Mesendoderm (in vitro differentiated cells): ENCODE data around the gene KCTD19.

Experiments
- DNase-seq: peaks from one replicate; pipeline ENCODE4 v3.0.0; 2013
- H2AK5ac ChIP-seq: 2 replicates; pipeline ENCODE4 v1.6.1; 2013; ENCODE audit warnings: low read length, inconsistent platforms
- H2BK120ac ChIP-seq: 2 replicates; pipeline ENCODE4 v1.6.1; 2013; ENCODE audit warnings: low read depth, mild to moderate bottlenecking, low read length, moderate library complexity, mixed read lengths
- H2BK15ac ChIP-seq: replicated peaks from 2 replicates; pipeline ENCODE4 v1.6.1; 2013; ENCODE audit warnings: low read depth, mild to moderate bottlenecking, moderate library complexity
- H2BK5ac ChIP-seq: 2 replicates; pipeline ENCODE4 v1.6.1; 2013; ENCODE audit warnings: low read length, inconsistent platforms
- H3K18ac ChIP-seq: 2 replicates; pipeline ENCODE4 v1.6.1; 2013; ENCODE audit warnings: mild to moderate bottlenecking, low read length, mixed read lengths
- H3K23ac ChIP-seq: one replicate; pipeline ENCODE4 v1.6.1; 2013; ENCODE audit warnings: low read length
- H3K27ac ChIP-seq: 2 replicates; pipeline ENCODE4 v1.5.1; 2013; ENCODE audit warnings: low read depth, mild to moderate bottlenecking, inconsistent platforms, low read length, moderate library complexity
- H3K27me3 ChIP-seq: 2 replicates; pipeline ENCODE4 v1.6.1; 2013; ENCODE audit warnings: low read length, control low read depth, mild to moderate bottlenecking, inconsistent platforms; ENCODE audit not compliant: insufficient read depth, poor library complexity
- H3K36me3 ChIP-seq: 2 replicates; pipeline ENCODE4 v1.6.1; 2013; ENCODE audit warnings: low read length, inconsistent platforms; ENCODE audit not compliant: control insufficient read depth, insufficient read depth
- H3K4ac ChIP-seq: one replicate; pipeline ENCODE4 v1.6.1; 2013; ENCODE audit warnings: low read depth, mild to moderate bottlenecking, low read length, moderate library complexity
- H3K4me1 ChIP-seq: 2 replicates; pipeline ENCODE4 v1.6.1; 2013; ENCODE audit warnings: low read depth, low read length, inconsistent platforms; ENCODE audit not compliant: control insufficient read depth
- H3K4me2 ChIP-seq: 2 replicates; pipeline ENCODE4 v1.6.1; 2013; ENCODE audit warnings: low read length
- H3K4me3 ChIP-seq: 2 replicates; pipeline ENCODE4 v1.5.1; 2013; ENCODE audit warnings: mild to moderate bottlenecking, low read length
- H3K56ac ChIP-seq: one replicate; pipeline ENCODE4 v1.6.1; 2013; ENCODE audit warnings: low read length
- H3K79me1 ChIP-seq: 2 replicates; pipeline ENCODE4 v1.6.1; 2013; ENCODE audit warnings: low read length, inconsistent platforms
- H3K79me2 ChIP-seq: 2 replicates; pipeline ENCODE4 v1.6.1; 2013; ENCODE audit warnings: mild to moderate bottlenecking, low read length; ENCODE audit not compliant: control insufficient read depth, insufficient read depth
- H3K9ac ChIP-seq: 2 replicates; pipeline ENCODE4 v1.6.1; 2013; ENCODE audit warnings: low read length, inconsistent platforms
- H4K5ac ChIP-seq: one replicate; pipeline ENCODE4 v1.6.1; 2013; ENCODE audit warnings: low read length
- H4K8ac ChIP-seq: one replicate; pipeline ENCODE4 v1.6.1; 2013; ENCODE audit warnings: low read depth, mild to moderate bottlenecking, control low read depth, low read length, moderate library complexity
- WGBS: extraction: QIAGEN DNeasy Blood & Tissue Kit; methylation state at CpG from one replicate; pipeline ENCODE4 v1.1.7; 2013; ENCODE audit warnings: low lambda C conversion rate, missing lambda C conversion rate; ENCODE audit not compliant: insufficient coverage; ENCODE audit errors: extremely low coverage; 5-methylcytosine and 5-hydroxymethylcytosine counted together

Gene KCTD19

DNA sequence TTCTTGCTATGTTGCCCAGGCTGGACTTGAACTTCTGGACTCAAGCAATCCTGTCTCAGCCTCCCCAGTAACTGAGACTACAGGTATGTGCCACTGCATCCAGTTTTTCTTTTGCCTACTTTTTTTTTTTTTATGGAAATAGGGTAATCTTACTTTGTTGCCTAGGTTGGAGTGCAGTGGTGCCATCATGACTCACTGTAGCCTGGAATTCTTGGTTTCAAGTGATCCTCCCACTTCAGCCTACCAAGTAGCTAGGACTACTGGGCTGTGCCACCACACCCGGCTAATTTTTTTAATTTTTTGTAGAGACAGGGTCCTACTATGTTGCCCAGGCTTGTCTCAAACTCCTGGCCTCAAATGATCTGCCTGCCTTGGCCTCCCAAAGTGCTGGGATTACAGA is 10.1 kb upstream of the KCTD19 start:
- no CpG with 5 or more reads among the region's 1 CpG for WGBS
- no peak for DNase-seq

DNA sequence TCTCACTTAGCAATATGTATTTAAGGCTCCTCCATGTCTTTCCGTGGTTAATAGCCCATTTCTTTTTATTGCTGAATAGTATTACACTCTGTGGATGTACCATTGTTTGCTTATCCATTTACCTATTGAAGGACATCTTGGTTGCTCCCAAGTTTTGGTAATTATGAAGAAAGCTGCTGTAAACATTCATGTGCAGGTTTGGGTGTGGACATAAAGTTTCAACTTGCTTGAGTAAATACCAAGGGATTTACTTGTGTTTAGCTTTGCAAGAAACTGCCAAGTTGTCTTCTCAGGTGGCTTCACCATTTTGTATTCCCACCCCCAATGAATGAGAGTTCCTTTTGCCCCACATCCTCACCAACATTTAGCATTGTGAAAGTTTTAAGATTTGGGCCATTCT is 9.6 kb upstream of the KCTD19 start:
- no peaks in the 10 kb centered on the region for H3K27me3 ChIP-seq
- H3K79me1 ChIP-seq: no peaks in the 10 kb centered on the region
- no CpG with 5 or more reads among the region's 1 CpG for WGBS

More for the DNA sequence above, 10.1 kb upstream of the KCTD19 start:
- no peak overlapping the region for H3K23ac ChIP-seq
- H3K36me3 ChIP-seq: no peaks in the 10 kb centered on the region
- no peak overlapping the region for H4K8ac ChIP-seq
- no peak overlapping the region for H4K5ac ChIP-seq
- no peaks in the 10 kb centered on the region for H3K79me1 ChIP-seq
- H3K79me2 ChIP-seq: no peaks in the 10 kb centered on the region
- no peak overlapping the region for H2BK120ac ChIP-seq
- H3K27me3 ChIP-seq: no peaks in the 10 kb centered on the region
- H3K4me2 ChIP-seq: no peak overlapping the region
- no peaks in the 10 kb centered on the region for H3K4me1 ChIP-seq
- H3K9ac ChIP-seq: no peak overlapping the region
- no peak overlapping the region for H2BK15ac ChIP-seq
- no peak overlapping the region for H2AK5ac ChIP-seq
- H3K27ac ChIP-seq: no peak overlapping the region
- no peak overlapping the region for H3K56ac ChIP-seq
- no peak overlapping the region for H3K4ac ChIP-seq
- H2BK5ac ChIP-seq: no peak overlapping the region
- no peak overlapping the region for H3K18ac ChIP-seq
- no peak overlapping the region for H3K4me3 ChIP-seq

DNA sequence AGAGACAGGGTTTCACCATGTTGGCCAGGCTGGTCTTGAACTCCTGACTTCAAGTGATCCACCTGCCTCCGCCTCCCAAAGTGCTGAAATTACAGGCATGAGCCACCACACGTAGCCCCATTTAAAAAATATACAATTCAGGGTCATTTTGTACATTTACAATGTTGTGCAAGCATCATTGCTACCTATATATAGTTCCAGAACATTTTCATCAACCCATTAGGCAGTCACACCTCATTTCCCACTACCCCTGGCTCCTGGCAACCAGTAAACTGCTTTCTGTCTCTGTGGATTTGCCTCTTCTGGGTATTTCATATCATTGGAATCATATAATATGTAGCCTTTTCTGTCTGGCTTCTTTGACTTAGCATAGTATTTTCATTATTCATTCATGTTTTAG is 6.8 kb upstream of the KCTD19 start:
- Histone ChIP-seq H2BK15ac (no peak overlapping the region), H3K79me1 (no peaks in the 10 kb centered on the region), H4K8ac (no peak overlapping the region)

More for the DNA sequence above, 9.6 kb upstream of the KCTD19 start:
- Histone ChIP-seq H4K5ac (no peak overlapping the region), H3K4me1 (no peaks in the 10 kb centered on the region), H2BK15ac (no peak overlapping the region), H3K4me2 (no peak overlapping the region), H2BK120ac (no peak overlapping the region), H3K27ac (no peak overlapping the region), H3K56ac (no peak overlapping the region), H3K23ac (no peak overlapping the region), H3K9ac (no peak overlapping the region), H2AK5ac (no peak overlapping the region), H3K79me2 (no peaks in the 10 kb centered on the region), H3K4me3 (no peak overlapping the region), H3K36me3 (no peaks in the 10 kb centered on the region), H2BK5ac (no peak overlapping the region), H3K18ac (no peak overlapping the region), H3K4ac (no peak overlapping the region), H4K8ac (no peak overlapping the region)
- DNase-seq: no peak

DNA sequence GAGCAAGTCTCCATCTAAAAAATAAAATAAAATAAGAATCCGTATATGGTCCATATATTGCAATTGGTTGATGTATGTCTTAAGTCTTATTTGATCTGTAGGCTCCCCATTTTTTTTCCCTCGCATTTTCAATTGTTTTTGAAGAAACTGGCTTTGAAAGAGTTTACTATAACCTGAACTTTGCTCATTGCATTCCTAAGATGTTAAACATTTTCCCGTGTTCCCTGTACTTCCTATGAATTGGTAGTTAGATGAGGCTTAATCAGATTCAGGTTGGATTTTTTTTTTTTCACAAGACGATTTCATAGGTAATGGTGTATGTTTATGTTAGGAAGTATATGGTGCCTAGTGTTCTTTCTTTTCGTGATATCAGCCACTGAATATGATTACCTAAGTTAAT is 3.4 kb upstream of the KCTD19 start:
- no peak overlapping the region for H2AK5ac ChIP-seq
- H3K36me3 ChIP-seq: no peaks in the 10 kb centered on the region
- H3K79me2 ChIP-seq: no peaks in the 10 kb centered on the region
- H3K4me2 ChIP-seq: no peak overlapping the region
- H4K8ac ChIP-seq: no peak overlapping the region
- H2BK120ac ChIP-seq: no peak overlapping the region
- no peaks in the 10 kb centered on the region for H3K79me1 ChIP-seq
- no CpG with 5 or more reads among the region's 5 CpGs for WGBS
- DNase-seq: no peak
- no peak overlapping the region for H3K9ac ChIP-seq
- no peaks in the 10 kb centered on the region for H3K4me1 ChIP-seq
- H2BK15ac ChIP-seq: no peak overlapping the region
- no peaks in the 10 kb centered on the region for H3K27me3 ChIP-seq
- H3K4me3 ChIP-seq: no peak overlapping the region
- H3K18ac ChIP-seq: no peak overlapping the region
- H2BK5ac ChIP-seq: no peak overlapping the region
- H3K23ac ChIP-seq: no peak overlapping the region
- H3K4ac ChIP-seq: no peak overlapping the region
- no peak overlapping the region for H3K56ac ChIP-seq
- no peak overlapping the region for H3K27ac ChIP-seq
- no peak overlapping the region for H4K5ac ChIP-seq

More for the DNA sequence above, 6.8 kb upstream of the KCTD19 start:
- H2AK5ac ChIP-seq: no peak overlapping the region
- H3K27ac ChIP-seq: no peak overlapping the region
- no peaks in the 10 kb centered on the region for H3K36me3 ChIP-seq
- no peak overlapping the region for H3K4ac ChIP-seq
- no peaks in the 10 kb centered on the region for H3K4me1 ChIP-seq
- no CpG with 5 or more reads among the region's 2 CpGs for WGBS
- H3K18ac ChIP-seq: no peak overlapping the region
- no peak overlapping the region for H3K4me2 ChIP-seq
- H2BK120ac ChIP-seq: no peak overlapping the region
- H3K56ac ChIP-seq: no peak overlapping the region
- H4K5ac ChIP-seq: no peak overlapping the region
- H3K4me3 ChIP-seq: no peak overlapping the region
- H3K9ac ChIP-seq: no peak overlapping the region
- H3K79me2 ChIP-seq: no peaks in the 10 kb centered on the region
- no peak overlapping the region for H2BK5ac ChIP-seq
- H3K27me3 ChIP-seq: no peaks in the 10 kb centered on the region
- H3K23ac ChIP-seq: no peak overlapping the region
- no peak for DNase-seq

DNA sequence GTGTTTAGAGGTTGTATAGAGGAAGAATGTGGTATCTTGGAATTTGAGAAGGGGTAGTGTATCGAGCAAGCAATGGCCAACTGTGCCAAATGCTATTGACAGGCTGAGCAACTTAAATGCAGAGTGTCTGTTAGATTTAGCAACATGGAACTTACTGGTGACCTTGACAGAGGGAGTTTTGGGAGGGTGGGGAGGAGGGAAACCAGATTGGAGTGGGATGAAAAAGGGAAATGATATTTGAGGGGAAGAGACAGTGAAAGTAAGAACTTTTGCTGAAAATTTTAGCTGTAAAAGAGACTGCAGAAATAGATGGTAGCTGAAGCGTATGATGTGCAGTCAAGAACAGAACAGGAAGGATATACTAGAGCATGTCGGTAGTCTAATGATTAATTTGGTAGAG is 1.2 kb upstream of the KCTD19 start:
- no peak overlapping the region for H3K18ac ChIP-seq
- H3K79me1 ChIP-seq: no peaks in the 10 kb centered on the region
- H3K36me3 ChIP-seq: no peaks in the 10 kb centered on the region
- H2BK120ac ChIP-seq: no peak overlapping the region
- no peak overlapping the region for H2BK15ac ChIP-seq
- no peak overlapping the region for H3K4me3 ChIP-seq
- no peak for DNase-seq
- no peak overlapping the region for H4K8ac ChIP-seq
- WGBS: no CpG with 5 or more reads among the region's 3 CpGs
- H2BK5ac ChIP-seq: no peak overlapping the region
- H4K5ac ChIP-seq: no peak overlapping the region
- no peak overlapping the region for H2AK5ac ChIP-seq
- H3K27ac ChIP-seq: no peak overlapping the region
- no peaks in the 10 kb centered on the region for H3K27me3 ChIP-seq
- no peak overlapping the region for H3K9ac ChIP-seq
- no peak overlapping the region for H3K4me2 ChIP-seq
- H3K4ac ChIP-seq: no peak overlapping the region
- H3K79me2 ChIP-seq: no peaks in the 10 kb centered on the region
- H3K4me1 ChIP-seq: no peaks in the 10 kb centered on the region
- H3K23ac ChIP-seq: no peak overlapping the region
- no peak overlapping the region for H3K56ac ChIP-seq

DNA sequence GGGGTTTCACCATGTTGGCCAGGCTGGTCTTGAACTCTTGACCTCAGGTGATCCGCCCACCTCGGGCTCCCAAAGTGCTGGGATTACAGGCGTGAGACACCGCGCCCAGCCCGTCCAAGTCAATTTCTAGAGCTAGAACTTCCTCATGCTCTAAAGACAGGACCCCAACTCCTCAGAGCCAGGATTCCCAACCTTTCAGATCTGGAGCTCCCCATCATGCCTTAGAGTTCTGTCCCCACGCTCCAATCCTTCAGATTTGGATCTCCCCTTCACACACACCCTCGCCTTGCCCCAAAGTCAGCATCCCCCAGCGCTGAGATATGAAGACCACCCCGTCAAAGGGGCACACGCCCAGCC is 448 bp downstream of the KCTD19 start:
- Histone ChIP-seq H3K4ac (no peak overlapping the region), H3K27me3 (no peaks in the 10 kb centered on the region), H3K4me1 (no peaks in the 10 kb centered on the region), H2AK5ac (no peak overlapping the region), H3K56ac (peak overlapping the region; percentile 81), H3K36me3 (no peaks in the 10 kb centered on the region), H3K79me2 (no peaks in the 10 kb centered on the region), H3K27ac (no peak overlapping the region), H3K79me1 (no peaks in the 10 kb centered on the region), H2BK120ac (no peak overlapping the region), H3K23ac (no peak overlapping the region), H3K18ac (no peak overlapping the region), H4K8ac (no peak overlapping the region), H4K5ac (no peak overlapping the region), H2BK15ac (no peak overlapping the region), H2BK5ac (no peak overlapping the region), H3K4me3 (peak overlapping the region; percentile 34), H3K9ac (peak overlapping the region; percentile 72), H3K4me2 (peak overlapping the region; percentile 75)
- WGBS: no CpG with 5 or more reads among the region's 11 CpGs
- DNase-seq: no peak
